Kidney epithelial cell (primary cell): ENCODE measurements around the gene GABRR2. TPM values are rescaled to one million over a fixed set of nuclear protein-coding genes. Genes with fewer than 3 reads are reported as not detected.

Experiments
- DNase-seq: peaks from one replicate; pipeline ENCODE4 v3.0.0-alpha.2; 2010; ENCODE audit warnings: low read depth
- H3K27me3 ChIP-seq: 2 replicates; pipeline ENCODE4 v1.6.0; 2011; ENCODE audit warnings: low read length; ENCODE audit not compliant: control insufficient read depth, insufficient read depth
- H3K36me3 ChIP-seq: 2 replicates; pipeline ENCODE4 v1.5.1; 2011; ENCODE audit warnings: low read length; ENCODE audit not compliant: control insufficient read depth, insufficient read depth
- H3K4me3 ChIP-seq: 2 replicates; pipeline ENCODE4 v1.5.1; 2011; ENCODE audit warnings: low read depth, mild to moderate bottlenecking, control low read depth, low read length
- total RNA-seq: library from RNA; depleted of rRNA; stranded (reverse); fragments of >200 nt; gene quantifications from 2 replicates; pipeline ENCODE4 v1.2.3, GENCODE V29; 2015
- TF ChIP-seq, protein P1 (sequence below): IDR thresholded peaks from 2 replicates; pipeline ENCODE4 v1.5.1; 2011; ENCODE audit warnings: mild to moderate bottlenecking, moderate library complexity, low read length, control low read depth, inconsistent platforms; ENCODE audit not compliant: insufficient read depth, poor library complexity, severe bottlenecking

The GABRR2 gene
- total RNA-seq, 1 donor from 2014 or later = not detected

DNA sequence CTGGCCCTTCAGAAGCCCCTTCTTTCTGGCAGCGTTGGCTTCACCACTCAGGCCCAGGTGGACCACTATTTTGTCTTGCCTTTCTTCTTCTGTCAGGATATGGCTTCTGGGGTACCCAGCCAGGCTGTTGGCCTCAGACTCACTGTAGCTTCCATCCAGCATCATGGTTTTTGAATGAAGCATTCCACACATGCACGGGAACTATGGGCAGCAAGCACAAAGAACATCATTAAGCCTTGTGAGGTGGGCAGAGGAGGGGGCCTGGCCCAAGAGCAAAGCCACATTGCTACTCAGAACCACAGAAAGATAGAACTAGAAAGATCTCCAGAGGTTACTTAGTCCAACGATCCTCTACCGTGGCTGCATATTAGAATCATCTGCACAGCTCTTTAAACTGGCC, 57.3 kb downstream of the GABRR2 start:
- H3K4me3 ChIP-seq = no peak overlapping the region
- H3K27me3 ChIP-seq = no peaks in the 10 kb centered on the region
- no peak for DNase-seq
- H3K36me3 ChIP-seq = no peaks in the 10 kb centered on the region
- TF ChIP-seq, protein P1, sequence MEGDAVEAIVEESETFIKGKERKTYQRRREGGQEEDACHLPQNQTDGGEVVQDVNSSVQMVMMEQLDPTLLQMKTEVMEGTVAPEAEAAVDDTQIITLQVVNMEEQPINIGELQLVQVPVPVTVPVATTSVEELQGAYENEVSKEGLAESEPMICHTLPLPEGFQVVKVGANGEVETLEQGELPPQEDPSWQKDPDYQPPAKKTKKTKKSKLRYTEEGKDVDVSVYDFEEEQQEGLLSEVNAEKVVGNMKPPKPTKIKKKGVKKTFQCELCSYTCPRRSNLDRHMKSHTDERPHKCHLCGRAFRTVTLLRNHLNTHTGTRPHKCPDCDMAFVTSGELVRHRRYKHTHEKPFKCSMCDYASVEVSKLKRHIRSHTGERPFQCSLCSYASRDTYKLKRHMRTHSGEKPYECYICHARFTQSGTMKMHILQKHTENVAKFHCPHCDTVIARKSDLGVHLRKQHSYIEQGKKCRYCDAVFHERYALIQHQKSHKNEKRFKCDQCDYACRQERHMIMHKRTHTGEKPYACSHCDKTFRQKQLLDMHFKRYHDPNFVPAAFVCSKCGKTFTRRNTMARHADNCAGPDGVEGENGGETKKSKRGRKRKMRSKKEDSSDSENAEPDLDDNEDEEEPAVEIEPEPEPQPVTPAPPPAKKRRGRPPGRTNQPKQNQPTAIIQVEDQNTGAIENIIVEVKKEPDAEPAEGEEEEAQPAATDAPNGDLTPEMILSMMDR = no peak

GRCh38 chr6:89257346-89257745, 57.8 kb downstream of the GABRR2 start:
- Histone ChIP-seq H3K4me3 (no peak overlapping the region), H3K27me3 (no peaks in the 10 kb centered on the region), H3K36me3 (no peaks in the 10 kb centered on the region)
- TF ChIP-seq, protein P1 = no peak
- no peak for DNase-seq

DNA sequence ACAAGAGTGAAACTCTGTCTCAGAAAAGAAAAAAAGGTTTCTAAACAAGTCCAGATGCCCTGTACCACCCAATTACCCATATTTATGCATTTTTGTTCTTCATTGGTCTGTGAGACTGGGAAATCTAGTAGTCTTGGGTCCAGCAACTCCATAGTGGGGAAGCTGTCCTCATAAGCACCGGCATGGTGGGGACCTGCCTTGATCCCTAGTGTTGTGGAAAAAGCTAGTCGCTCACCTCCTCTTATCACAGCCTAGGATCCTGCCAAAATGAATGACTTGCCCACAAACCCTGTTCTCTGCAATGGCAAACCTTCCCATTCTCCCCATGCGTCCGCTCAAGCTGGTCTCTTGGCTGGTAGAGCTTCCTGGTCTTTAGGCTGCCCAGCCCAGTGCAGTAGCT, 59.7 kb downstream of the GABRR2 start:
- TF ChIP-seq, protein P1 = no peak
- DNase-seq = no peak
- no peaks in the 10 kb centered on the region for H3K27me3 ChIP-seq
- H3K36me3 ChIP-seq = no peaks in the 10 kb centered on the region
- H3K4me3 ChIP-seq = no peak overlapping the region

GRCh38 chr6:89254569-89254968, 60.5 kb downstream of the GABRR2 start:
- H3K4me3 ChIP-seq = no peak overlapping the region
- TF ChIP-seq, protein P1 = no peak
- H3K27me3 ChIP-seq = no peaks in the 10 kb centered on the region
- no peaks in the 10 kb centered on the region for H3K36me3 ChIP-seq
- DNase-seq = no peak

DNA sequence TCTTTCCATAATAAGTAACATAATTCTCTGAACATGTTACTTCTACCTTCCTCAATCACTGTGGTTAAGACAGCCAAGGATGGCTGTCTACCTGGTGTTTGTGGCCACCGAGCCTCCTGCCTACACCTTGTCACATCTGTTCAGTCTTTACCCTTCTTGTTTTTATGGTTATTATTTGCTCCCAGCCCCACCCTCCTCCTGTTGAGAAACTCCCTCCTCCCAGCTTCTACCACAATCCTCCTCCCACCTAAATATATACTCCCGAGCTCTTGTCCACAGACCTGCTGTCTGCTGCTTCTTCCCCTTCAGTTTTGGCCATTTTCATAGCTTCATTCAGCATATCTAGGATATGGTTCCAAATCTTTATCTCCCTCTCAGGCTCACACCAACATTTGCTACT, 62.2 kb downstream of the GABRR2 start:
- Histone ChIP-seq H3K4me3 (no peak overlapping the region), H3K27me3 (no peaks in the 10 kb centered on the region), H3K36me3 (no peaks in the 10 kb centered on the region)
- DNase-seq = no peak
- TF ChIP-seq, protein P1 = no peak

GRCh38 chr6:89251976-89252375, 63.1 kb downstream of the GABRR2 start:
- H3K36me3 ChIP-seq = no peaks in the 10 kb centered on the region
- TF ChIP-seq, protein P1 = no peak
- H3K27me3 ChIP-seq = no peaks in the 10 kb centered on the region
- no peak overlapping the region for H3K4me3 ChIP-seq
- no peak for DNase-seq
